Measurements from ENCODE around the gene TJP1.

- TF ChIP-seq EZH2 (IDR thresholded peaks at IDR 0.05; ENCODE audit: insufficient read depth, poor library complexity, severe bottlenecking) (no peak), EZH2phosphoT487 (IDR thresholded peaks at IDR 0.05; ENCODE audit: insufficient read depth, low read depth) (no peak)
Observed at GRCh38 chr15:29753506-29753905, 68.8 kb downstream of the TJP1 start.

Measured in GM23248 (cell line).